Fibroblast of lung (primary cell): ENCODE data around the gene THAP2.

ENCODE experiments used
- EZH2 ChIP-seq: IDR thresholded peaks from 2 replicates; pipeline ENCODE4 v1.5.1; 2012; ENCODE audit warnings: low read length, control low read depth, mild to moderate bottlenecking; ENCODE audit errors: missing control alignments
- TF ChIP-seq, protein P1 (sequence below), 2 donors: IDR thresholded peaks in 1 of 2; conservative IDR thresholded peaks in 1 of 2; 1 replicate in 1 of 2; 2 replicates in 1 of 2; pipeline ENCODE4 v1.5.1; 2011 to 2012; ENCODE audit warnings: low read length in 2 of 2, control low read depth in 1 of 2, inconsistent platforms in 1 of 2, low read depth in 1 of 2, mild to moderate bottlenecking in 1 of 2

DNA sequence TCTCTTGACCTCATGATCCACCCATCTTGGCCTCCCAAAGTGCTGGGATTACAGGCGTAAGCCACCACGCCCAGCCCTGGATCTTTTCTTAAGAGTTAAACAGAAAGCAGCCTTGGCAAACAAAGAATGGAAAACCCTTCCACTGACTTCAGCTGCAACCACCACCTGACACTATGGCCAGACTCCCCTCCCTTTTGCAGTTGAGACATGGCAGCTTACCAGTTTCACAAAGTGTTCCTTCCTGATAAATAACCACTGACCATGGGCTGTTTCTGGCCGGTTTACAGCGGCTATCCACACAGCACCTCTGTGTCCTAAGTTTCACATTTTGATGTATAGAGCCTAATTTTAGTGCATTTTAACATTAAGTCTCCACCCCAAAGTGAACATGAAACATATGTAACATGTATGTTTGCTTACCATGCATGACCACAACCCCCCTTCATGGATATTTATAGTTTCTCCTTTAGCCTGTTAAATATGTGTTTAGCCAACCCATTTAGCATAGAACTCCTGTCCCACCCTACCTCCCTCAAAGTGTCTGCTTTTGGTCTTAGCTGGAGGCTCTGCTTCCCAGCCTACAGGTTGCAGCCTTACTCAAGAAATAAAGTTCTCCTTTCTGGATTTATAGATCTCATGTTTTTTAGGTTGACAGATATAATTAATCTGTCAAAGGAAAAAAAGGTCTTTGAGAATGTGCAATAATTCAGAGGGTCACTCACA, 57.8 kb downstream of the THAP2 start:
- TF ChIP-seq, protein P1, sequence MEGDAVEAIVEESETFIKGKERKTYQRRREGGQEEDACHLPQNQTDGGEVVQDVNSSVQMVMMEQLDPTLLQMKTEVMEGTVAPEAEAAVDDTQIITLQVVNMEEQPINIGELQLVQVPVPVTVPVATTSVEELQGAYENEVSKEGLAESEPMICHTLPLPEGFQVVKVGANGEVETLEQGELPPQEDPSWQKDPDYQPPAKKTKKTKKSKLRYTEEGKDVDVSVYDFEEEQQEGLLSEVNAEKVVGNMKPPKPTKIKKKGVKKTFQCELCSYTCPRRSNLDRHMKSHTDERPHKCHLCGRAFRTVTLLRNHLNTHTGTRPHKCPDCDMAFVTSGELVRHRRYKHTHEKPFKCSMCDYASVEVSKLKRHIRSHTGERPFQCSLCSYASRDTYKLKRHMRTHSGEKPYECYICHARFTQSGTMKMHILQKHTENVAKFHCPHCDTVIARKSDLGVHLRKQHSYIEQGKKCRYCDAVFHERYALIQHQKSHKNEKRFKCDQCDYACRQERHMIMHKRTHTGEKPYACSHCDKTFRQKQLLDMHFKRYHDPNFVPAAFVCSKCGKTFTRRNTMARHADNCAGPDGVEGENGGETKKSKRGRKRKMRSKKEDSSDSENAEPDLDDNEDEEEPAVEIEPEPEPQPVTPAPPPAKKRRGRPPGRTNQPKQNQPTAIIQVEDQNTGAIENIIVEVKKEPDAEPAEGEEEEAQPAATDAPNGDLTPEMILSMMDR (conservative IDR thresholded peaks at IDR 0.05 in 1 of 2, IDR thresholded peaks at IDR 0.05 in 1 of 2; ENCODE audit: low read depth in 1 of 2, low read length in 2 of 2), result no peak
- TF ChIP-seq EZH2, result no peak
